SK-N-SH (cell line): Measurements from ENCODE around the gene TGFB3. TPM values are rescaled to one million over a fixed set of nuclear protein-coding genes. Genes with fewer than 3 reads are reported as not detected.
A peak's percentile ranks its signal among the peaks of the same experiment; 100 is the strongest.

Experiments
- CTCF ChIA-PET: fragments of 300-600, 350-600 bp; formaldehyde crosslinking; extraction: SDS; loops from one replicate; lab custom pipeline; 2021; lab: Yijun Ruan, JAX
- POLR2A ChIA-PET: fragments of 350-600 bp; sonication (Branson Sonifier 250); formaldehyde crosslinking; extraction: SDS; loops from one replicate; lab custom pipeline; 2020; ENCODE audit warnings: antibody characterized with exemption, inconsistent platforms; lab: Yijun Ruan, JAX
- DNase-seq: peaks from one replicate; pipeline ENCODE4 v3.0.0; 2012
- H2AFZ ChIP-seq: fragments of 200-600 bp; sonication (generic); 2 replicates; pipeline ENCODE4 v1.8.1; 2016; ENCODE audit warnings: antibody characterized with exemption, mild to moderate bottlenecking, low read depth
- H3F3A ChIP-seq: fragments of 200-600 bp; sonication (generic); replicated peaks from 2 replicates; pipeline ENCODE3; 2016; ENCODE audit warnings: antibody characterized with exemption, mild to moderate bottlenecking; ENCODE audit not compliant: insufficient read depth
- H3K27ac ChIP-seq, 2 experiments: fragments of 200-500 bp in 1 of 2; fragments of 200-600 bp in 1 of 2; sonication (Bioruptor generic) in 1 of 2; sonication (generic), shearing (Covaris generic) in 1 of 2; 2 replicates each; pipeline versions ENCODE4 v1.5.1 to v1.6.1; 2014 to 2016; ENCODE audit warnings: low read depth in 2 of 2, inconsistent platforms in 1 of 2, low read length in 1 of 2, mild to moderate bottlenecking in 1 of 2, mixed read lengths in 1 of 2
- H3K27me3 ChIP-seq: fragments of 200-600 bp; sonication (generic), shearing (Covaris generic); 2 replicates; pipeline ENCODE4 v1.6.1; 2016; ENCODE audit warnings: mixed run types; ENCODE audit not compliant: insufficient read depth
- H3K36me3 ChIP-seq, 2 experiments: fragments of 200-500 bp in 1 of 2; fragments of 200-600 bp in 1 of 2; sonication (Bioruptor generic) in 1 of 2; sonication (generic) in 1 of 2; replicated peaks in 1 of 2; 2 replicates each; pipeline versions ENCODE3 to v1.5.1; 2014 to 2016; ENCODE audit warnings: low read length in 1 of 2, mild to moderate bottlenecking in 1 of 2; ENCODE audit not compliant: insufficient read depth in 2 of 2, control insufficient read depth in 1 of 2
- H3K4me1 ChIP-seq, 2 experiments: fragments of 200-500 bp in 1 of 2; fragments of 200-600 bp in 1 of 2; sonication (Bioruptor generic) in 1 of 2; sonication (generic), shearing (Covaris generic) in 1 of 2; 2 replicates each; pipeline versions ENCODE4 v1.5.1 to v1.6.1; 2014 to 2016; ENCODE audit warnings: low read depth in 1 of 2, low read length in 1 of 2, mixed run types in 1 of 2; ENCODE audit not compliant: insufficient read depth in 2 of 2, control insufficient read depth in 1 of 2
- H3K4me2 ChIP-seq: fragments of 200-600 bp; sonication (generic), shearing (Covaris generic); 2 replicates; pipeline ENCODE4 v1.6.1; 2017; ENCODE audit warnings: mixed run types
- H3K4me3 ChIP-seq, 2 experiments: fragments of 200-500 bp in 1 of 2; fragments of 200-600 bp in 1 of 2; sonication (Bioruptor generic) in 1 of 2; sonication (generic), shearing (Covaris generic) in 1 of 2; 2 replicates each; pipeline versions ENCODE4 v1.5.1 to v1.8.1; 2014 to 2016; ENCODE audit warnings: low read depth in 2 of 2, inconsistent platforms in 1 of 2, low read length in 1 of 2, mild to moderate bottlenecking in 1 of 2, mixed read lengths in 1 of 2, moderate library complexity in 1 of 2
- H3K79me2 ChIP-seq: fragments of 200-600 bp; sonication (generic); 2 replicates; pipeline ENCODE4 v1.8.1; 2017; ENCODE audit warnings: mild to moderate bottlenecking; ENCODE audit not compliant: insufficient read depth
- H3K9ac ChIP-seq: fragments of 200-600 bp; sonication (generic); 2 replicates; pipeline ENCODE4 v1.6.1; 2017; ENCODE audit warnings: mixed run types
- H3K9me2 ChIP-seq: fragments of 200-600 bp; sonication (generic); 2 replicates; pipeline ENCODE4 v1.6.1; 2017; ENCODE audit warnings: mixed run types
- H3K9me3 ChIP-seq: fragments of 200-600 bp; sonication (generic); 2 replicates; pipeline ENCODE4 v1.6.1; 2017; ENCODE audit warnings: mixed run types, mild to moderate bottlenecking, moderate library complexity
- H4K20me1 ChIP-seq: fragments of 200-600 bp; sonication (generic); 2 replicates; pipeline ENCODE4 v1.6.1; 2017; ENCODE audit warnings: mild to moderate bottlenecking, mixed run types; ENCODE audit not compliant: insufficient read depth
- CHD2 ChIP-seq: fragments of 150-350 bp; IDR thresholded peaks from 2 replicates; pipeline ENCODE4 v1.6.1; 2018; ENCODE audit warnings: low read length; ENCODE audit not compliant: partially characterized antibody
- CTCF ChIP-seq: fragments of 200-600 bp; sonication (generic); IDR thresholded peaks from 2 replicates; pipeline ENCODE4 v1.6.1; 2017; ENCODE audit warnings: antibody characterized with exemption, mild to moderate bottlenecking, moderate library complexity
- ELF1 ChIP-seq: IDR thresholded peaks from 2 replicates; pipeline ENCODE4 v1.4.0; 2012
- EP300 ChIP-seq, 2 experiments: IDR thresholded peaks; 2 replicates each; pipeline versions ENCODE4 v1.4.0 to v1.6.1; 2012; ENCODE audit warnings: borderline replicate concordance in 1 of 2, low read depth in 1 of 2, low read length in 1 of 2
- EZH2phosphoT487 ChIP-seq: fragments of 200-600 bp; sonication (generic); IDR thresholded peaks from 2 replicates; pipeline ENCODE4 v1.6.1; 2017; ENCODE audit warnings: low read depth, mixed run types, mild to moderate bottlenecking, antibody characterized with exemption, moderate library complexity, borderline replicate concordance
- GABPA ChIP-seq: IDR thresholded peaks from 2 replicates; pipeline ENCODE4 v1.4.0; 2012; ENCODE audit warnings: low read depth, mild to moderate bottlenecking
- GATA2 ChIP-seq: sonication (generic); formaldehyde crosslinking; IDR thresholded peaks from 2 replicates; pipeline ENCODE4 v1.5.0; 2020; ENCODE audit warnings: mild to moderate bottlenecking, missing genetic modification reagents
- JUND ChIP-seq: IDR thresholded peaks from 2 replicates; pipeline ENCODE4 v1.4.0; 2012
- MXI1 ChIP-seq: IDR thresholded peaks from 2 replicates; pipeline ENCODE4 v1.6.1; 2012; ENCODE audit warnings: mild to moderate bottlenecking, low read depth, low read length, improper control_type of control experiment
- NFIC ChIP-seq: IDR thresholded peaks from 2 replicates; pipeline ENCODE4 v1.4.0; 2012; ENCODE audit warnings: borderline replicate concordance
- NRF1 ChIP-seq: IDR thresholded peaks from 2 replicates; pipeline ENCODE4 v1.6.1; 2012; ENCODE audit warnings: low read depth, mild to moderate bottlenecking, low read length
- RAD21 ChIP-seq: IDR thresholded peaks from 2 replicates; pipeline ENCODE4 v1.6.1; 2012; ENCODE audit warnings: mild to moderate bottlenecking, low read length
- RFX5 ChIP-seq: IDR thresholded peaks from 2 replicates; pipeline ENCODE4 v1.6.1; 2012; ENCODE audit warnings: mild to moderate bottlenecking, improper control_type of control experiment, low read length
- RXRA ChIP-seq: IDR thresholded peaks from 2 replicates; pipeline ENCODE4 v1.4.0; 2012; ENCODE audit warnings: low read depth, mild to moderate bottlenecking, borderline replicate concordance
- SMC3 ChIP-seq: IDR thresholded peaks from 2 replicates; pipeline ENCODE4 v1.6.1; 2012; ENCODE audit warnings: low read depth, low read length, improper control_type of control experiment
- TAF1 ChIP-seq: IDR thresholded peaks from 2 replicates; pipeline ENCODE4 v1.6.1; 2012; ENCODE audit warnings: low read depth, mild to moderate bottlenecking, low read length, moderate library complexity, borderline replicate concordance
- ZBTB33 ChIP-seq: IDR thresholded peaks from 2 replicates; pipeline ENCODE4 v1.4.0; 2012; ENCODE audit warnings: low read depth, borderline replicate concordance
- WGBS: methylation state at CpG from one replicate; pipeline ENCODE4 v1.1.6; 2017; ENCODE audit warnings: low lambda C conversion rate; 5-methylcytosine and 5-hydroxymethylcytosine counted together
- polyA plus RNA-seq, 3 experiments: library from polyadenylated mRNA; depleted of rRNA; stranded (reverse); fragments of >200 nt; gene quantifications; 2 replicates each; pipeline ENCODE4 v1.2.3, GENCODE V29; 2012
- TF ChIP-seq, protein P1 (sequence below): fragments of 150-350 bp; IDR thresholded peaks from 2 replicates; pipeline ENCODE4 v1.6.1; 2017; ENCODE audit warnings: antibody characterized with exemption, low read length, low read depth, borderline replicate concordance

Gene TGFB3
- polyA plus RNA-seq, 1 of the 3 experiments (the other 2 are of a cell fraction) = 7.6 TPM

DNA sequence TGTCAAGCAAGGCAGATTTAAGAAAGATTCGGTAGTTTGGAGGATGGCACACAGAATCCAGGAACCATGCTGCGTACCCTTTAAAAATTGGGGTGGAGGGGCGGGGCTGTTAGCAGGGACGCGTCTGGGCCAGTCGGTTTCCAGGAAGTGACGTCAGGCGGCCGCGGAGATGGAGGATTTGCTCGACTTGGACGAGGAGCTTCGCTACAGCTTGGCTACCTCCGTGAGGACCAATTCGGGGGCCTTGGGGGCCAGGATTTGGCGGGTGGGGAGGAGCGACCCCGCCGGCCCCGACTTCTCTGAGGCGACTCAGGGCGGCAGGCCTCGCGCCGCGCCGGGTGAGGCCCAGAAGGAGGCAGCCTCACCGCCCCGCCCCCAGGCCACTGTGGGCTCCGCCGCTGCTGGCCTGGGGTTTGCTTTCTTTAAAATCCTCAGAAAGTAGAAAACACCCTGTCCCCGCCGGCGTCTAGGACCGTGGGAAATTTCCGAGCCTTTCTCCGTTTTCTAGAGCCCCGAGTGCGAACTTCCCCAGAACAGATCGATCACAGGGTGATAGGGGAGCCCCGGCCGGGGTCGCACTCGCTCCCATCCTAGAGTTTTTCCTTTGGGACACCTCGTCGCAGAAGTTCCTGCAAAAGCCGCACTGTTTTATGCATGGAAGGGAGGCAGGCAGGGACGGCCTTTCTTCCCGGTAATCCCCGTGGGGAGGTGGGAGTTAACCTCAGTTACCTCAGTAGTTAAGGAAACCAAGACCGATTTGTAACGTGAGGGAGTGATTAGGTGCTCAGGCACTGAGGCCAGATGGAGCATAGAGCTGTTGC lies 4.0 kb upstream of the TGFB3 start, which contains the start of gene IFT43 (continued):
- TF ChIP-seq SMC3 (no peak), NFIC (no peak), CTCF (no peak), GATA2 (no peak), CHD2 (no peak), NRF1 (no peak), JUND (no peak), TAF1 (peak; percentile 24; the same call in 1 of the 2 replicates), GABPA (peak; percentile 77), RAD21 (no peak), EP300 (IDR thresholded peaks at IDR 0.05; ENCODE audit: borderline replicate concordance in 1 of 2, low read depth in 1 of 2, low read length in 1 of 2) (peak in 1 of 2 experiments; percentile 33; a peak in 1 of 4 replicates), RXRA (no peak), ELF1 (peak; percentile 76)

DNA sequence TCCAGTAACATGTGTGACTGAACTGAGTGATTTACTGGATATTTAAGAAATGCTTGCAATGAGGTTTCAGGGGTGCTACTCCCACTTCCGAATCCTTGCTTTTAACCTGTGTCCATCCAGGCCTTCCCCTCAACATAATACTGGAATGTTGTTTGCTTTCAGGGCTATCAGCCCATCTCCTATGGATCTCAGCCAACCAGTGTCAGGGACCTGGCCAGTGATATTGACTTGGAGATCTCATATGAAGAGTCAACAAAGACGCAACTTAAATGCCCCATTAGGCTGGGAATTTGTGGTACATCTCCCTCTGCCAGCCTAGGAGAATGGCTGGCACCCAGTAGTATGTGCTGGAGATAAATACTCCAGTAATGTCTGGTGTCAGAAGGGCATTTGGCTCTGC lies 2.9 kb upstream of the TGFB3 start:
- no peak for DNase-seq
- H3K4me1 ChIP-seq = peaks cover 18 to 40% of the 10 kb centered on the region in 2 experiments
- H3F3A ChIP-seq = peaks cover 5% of the 10 kb centered on the region
- no peak overlapping the region for H3K9ac ChIP-seq
- CTCF ChIA-PET = interaction anchor here (1.0 to 19.6 kb wide), 6 partner anchors 10 to 330 kb away, joined by 3 to 550 read pairs (median 5); no protein-coding TSS in a partner anchor
- H3K4me3 ChIP-seq = no peak overlapping the region
- H2AFZ ChIP-seq = no peak overlapping the region
- H3K9me2 ChIP-seq = no peaks in the 10 kb centered on the region
- H3K79me2 ChIP-seq = peaks cover 18% of the 10 kb centered on the region
- 67% methylated on average over 2 of the region's 2 CpGs for WGBS
- no peak overlapping the region for H3K4me2 ChIP-seq
- no peaks in the 10 kb centered on the region for H4K20me1 ChIP-seq
- POLR2A ChIA-PET = no interaction called here
- no peaks in the 10 kb centered on the region for H3K9me3 ChIP-seq
- no peak for TF ChIP-seq RFX5
- TF ChIP-seq, protein P1, sequence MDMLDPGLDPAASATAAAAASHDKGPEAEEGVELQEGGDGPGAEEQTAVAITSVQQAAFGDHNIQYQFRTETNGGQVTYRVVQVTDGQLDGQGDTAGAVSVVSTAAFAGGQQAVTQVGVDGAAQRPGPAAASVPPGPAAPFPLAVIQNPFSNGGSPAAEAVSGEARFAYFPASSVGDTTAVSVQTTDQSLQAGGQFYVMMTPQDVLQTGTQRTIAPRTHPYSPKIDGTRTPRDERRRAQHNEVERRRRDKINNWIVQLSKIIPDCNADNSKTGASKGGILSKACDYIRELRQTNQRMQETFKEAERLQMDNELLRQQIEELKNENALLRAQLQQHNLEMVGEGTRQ = no peak
- no peak for TF ChIP-seq GATA2
- no peak for TF ChIP-seq MXI1
- no peak for TF ChIP-seq EZH2phosphoT487
- TF ChIP-seq ZBTB33 = no peak
- TF ChIP-seq ELF1 = no peak
- peaks cover under 1 to 9% of the 10 kb centered on the region in 2 experiments for H3K36me3 ChIP-seq
- no peaks in the 10 kb centered on the region for H3K27me3 ChIP-seq
- H3K27ac ChIP-seq = no peak overlapping the region; a peak in 1 of 4 replicates
